HEK293T (cell line): ENCODE results near the gene RHBDD1.
"Not testable (repeated sequence)": the region's sequence is repeated elsewhere in the genome, so short reads cannot be mapped to it uniquely, and the experiment has no call there.

Experiments
- CTCF ChIA-PET: fragments of 350-600 bp; formaldehyde crosslinking; extraction: SDS; loops from one replicate; lab custom pipeline; 2021; ENCODE audit warnings: antibody characterized with exemption, inconsistent platforms; lab: Yijun Ruan, JAX
- POLR2A ChIA-PET: fragments of 350-600 bp; formaldehyde crosslinking; extraction: SDS; loops from one replicate; lab custom pipeline; 2020; ENCODE audit warnings: antibody characterized with exemption, inconsistent platforms; lab: Yijun Ruan, JAX
- DNase-seq: peaks from one replicate; pipeline ENCODE4 v3.0.0; 2012; ENCODE audit warnings: mixed read lengths; ENCODE audit errors: extremely low spot score
- ARNT ChIP-seq: fragments of 450-650 bp; IDR thresholded peaks from 2 replicates; pipeline ENCODE4 v1.6.1; 2017; ENCODE audit warnings: mild to moderate bottlenecking
- BHLHE40 ChIP-seq: fragments of 450-650 bp; IDR thresholded peaks from 2 replicates; pipeline ENCODE4 v1.6.1; 2016; ENCODE audit warnings: mild to moderate bottlenecking, moderate library complexity, borderline replicate concordance
- CTBP1 ChIP-seq: fragments of 450-650 bp; IDR thresholded peaks from 2 replicates; pipeline ENCODE4 v1.6.1; 2016; ENCODE audit warnings: borderline replicate concordance
- ELF4 ChIP-seq: fragments of 450-650 bp; IDR thresholded peaks from 2 replicates; pipeline ENCODE4 v1.6.1; 2017; ENCODE audit warnings: antibody characterized with exemption
- FOXA1 ChIP-seq: fragments of 450-650 bp; IDR thresholded peaks from 2 replicates; pipeline ENCODE4 v1.6.1; 2016; ENCODE audit warnings: mild to moderate bottlenecking
- FOXK2 ChIP-seq: fragments of 450-650 bp; IDR thresholded peaks from 2 replicates; pipeline ENCODE4 v1.6.1; 2016; ENCODE audit warnings: mild to moderate bottlenecking
- FOXM1 ChIP-seq: fragments of 450-650 bp; IDR thresholded peaks from 2 replicates; pipeline ENCODE4 v1.6.1; 2017; ENCODE audit warnings: mild to moderate bottlenecking, borderline replicate concordance
- HDGF ChIP-seq: fragments of 450-650 bp; IDR thresholded peaks from 2 replicates; pipeline ENCODE4 v1.6.1; 2017; ENCODE audit warnings: antibody characterized with exemption, borderline replicate concordance
- L3MBTL2 ChIP-seq: fragments of 450-650 bp; conservative IDR thresholded peaks from 2 replicates; pipeline ENCODE4 v1.6.1; 2016; ENCODE audit warnings: mild to moderate bottlenecking
- LEF1 ChIP-seq: fragments of 450-650 bp; IDR thresholded peaks from 2 replicates; pipeline ENCODE4 v1.6.1; 2017; ENCODE audit warnings: mild to moderate bottlenecking, borderline replicate concordance
- NFRKB ChIP-seq: fragments of 450-650 bp; IDR thresholded peaks from 2 replicates; pipeline ENCODE4 v1.6.1; 2016; ENCODE audit warnings: mild to moderate bottlenecking, moderate library complexity
- SP1 ChIP-seq: fragments of 450-650 bp; IDR thresholded peaks from 2 replicates; pipeline ENCODE4 v1.6.1; 2017
- SUZ12 ChIP-seq: fragments of 450-650 bp; IDR thresholded peaks from 2 replicates; pipeline ENCODE4 v1.6.1; 2016; ENCODE audit warnings: mild to moderate bottlenecking
- TARDBP ChIP-seq: fragments of 450-650 bp; IDR thresholded peaks from 2 replicates; pipeline ENCODE4 v1.6.1; 2016
- ZNF384 ChIP-seq: fragments of 450-650 bp; IDR thresholded peaks from 2 replicates; pipeline ENCODE4 v1.6.1; 2016
- TF ChIP-seq, protein P1 (sequence below): fragments of 450-650 bp; IDR thresholded peaks from 2 replicates; pipeline ENCODE4 v1.6.1; 2016

The RHBDD1 gene

GRCh38 chr2:226838722-226839121 is 2.9 kb downstream of the RHBDD1 start:
- no peak for DNase-seq
- CTCF ChIA-PET: no interaction called here
- TF ChIP-seq LEF1 (no peak), BHLHE40 (no peak), ELF4 (no peak), FOXM1 (no peak), CTBP1 (no peak), NFRKB (no peak), HDGF (no peak), ZNF384 (no peak), FOXK2 (no peak), FOXA1 (no peak)
- POLR2A ChIA-PET: no interaction called here

DNA sequence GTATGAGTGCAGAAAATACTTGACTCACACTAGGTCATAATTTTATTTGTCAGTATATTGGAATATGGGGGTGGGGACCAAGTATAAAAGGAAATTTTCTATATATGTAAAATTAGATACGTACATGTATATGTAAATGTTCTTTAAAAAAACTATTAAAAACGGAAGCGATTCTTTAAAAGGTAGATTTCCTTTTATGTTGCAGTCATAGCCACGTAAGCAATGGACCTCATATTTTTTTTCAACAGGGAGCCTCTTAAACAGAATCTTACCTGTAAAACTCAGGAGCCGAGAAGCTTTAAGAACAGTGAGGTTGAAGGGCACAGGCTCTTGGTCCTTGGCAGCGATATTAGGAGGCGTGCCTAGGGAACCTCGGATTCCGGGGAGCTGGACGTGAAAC is 3.3 kb downstream of the RHBDD1 start:
- TF ChIP-seq HDGF: no peak
- TF ChIP-seq, protein P1, sequence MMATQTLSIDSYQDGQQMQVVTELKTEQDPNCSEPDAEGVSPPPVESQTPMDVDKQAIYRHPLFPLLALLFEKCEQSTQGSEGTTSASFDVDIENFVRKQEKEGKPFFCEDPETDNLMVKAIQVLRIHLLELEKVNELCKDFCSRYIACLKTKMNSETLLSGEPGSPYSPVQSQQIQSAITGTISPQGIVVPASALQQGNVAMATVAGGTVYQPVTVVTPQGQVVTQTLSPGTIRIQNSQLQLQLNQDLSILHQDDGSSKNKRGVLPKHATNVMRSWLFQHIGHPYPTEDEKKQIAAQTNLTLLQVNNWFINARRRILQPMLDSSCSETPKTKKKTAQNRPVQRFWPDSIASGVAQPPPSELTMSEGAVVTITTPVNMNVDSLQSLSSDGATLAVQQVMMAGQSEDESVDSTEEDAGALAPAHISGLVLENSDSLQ: no peak
- no peak for TF ChIP-seq SUZ12
- no peak for TF ChIP-seq NFRKB
- TF ChIP-seq L3MBTL2: no peak
- no peak for TF ChIP-seq SP1
- TF ChIP-seq BHLHE40: no peak
- ChIA-PET POLR2A (no interaction called here), CTCF (no interaction called here)
- no peak for DNase-seq

- TF ChIP-seq ARNT: no peak
- no peak for DNase-seq
- ChIA-PET CTCF (no interaction called here), POLR2A (no interaction called here)
Observed at GRCh38 chr2:226839951-226840350, 4.1 kb downstream of the RHBDD1 start.

GRCh38 chr2:226843001-226843400 is 7.1 kb downstream of the RHBDD1 start:
- POLR2A ChIA-PET, DNase-seq, CTCF ChIA-PET: not testable (repeated sequence)

DNA sequence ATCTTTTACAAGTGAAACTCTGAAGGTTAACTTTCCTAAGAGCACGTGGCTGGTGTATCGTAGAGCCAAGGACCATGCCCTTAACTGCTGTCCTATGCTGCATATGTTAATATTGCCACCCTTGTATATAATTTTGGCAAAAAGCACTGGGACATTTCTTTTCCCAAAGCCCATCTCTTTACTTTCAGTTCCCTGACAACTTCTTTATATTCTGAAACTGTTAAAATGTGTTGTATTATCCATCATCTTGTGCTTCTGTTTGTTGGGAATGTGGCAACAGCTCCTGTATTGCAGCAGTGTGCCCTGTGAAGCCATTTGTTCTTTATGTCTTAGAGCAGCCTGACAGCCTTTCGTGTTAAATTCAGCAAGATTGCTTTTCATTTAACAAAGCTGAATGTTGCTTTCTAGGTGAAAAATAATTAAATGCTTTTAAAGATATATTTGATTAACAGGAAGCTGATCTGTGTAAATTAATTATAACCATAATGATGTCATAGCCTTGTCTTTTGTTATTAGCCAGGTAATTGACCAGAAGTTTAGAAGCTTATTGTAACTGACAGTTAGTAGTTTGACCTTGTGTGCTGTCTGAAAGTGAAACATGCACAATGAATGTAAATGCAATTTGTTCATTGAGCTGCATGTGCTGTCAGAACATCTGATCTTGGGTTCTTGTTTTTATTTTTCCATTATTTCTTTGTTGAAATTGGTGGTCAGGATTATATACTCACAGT is 9.7 kb downstream of the RHBDD1 start:
- DNase-seq: no peak
- ChIA-PET POLR2A (no interaction called here), CTCF (no interaction called here)
- TF ChIP-seq, protein P1: no peak
- TF ChIP-seq CTBP1: no peak

DNA sequence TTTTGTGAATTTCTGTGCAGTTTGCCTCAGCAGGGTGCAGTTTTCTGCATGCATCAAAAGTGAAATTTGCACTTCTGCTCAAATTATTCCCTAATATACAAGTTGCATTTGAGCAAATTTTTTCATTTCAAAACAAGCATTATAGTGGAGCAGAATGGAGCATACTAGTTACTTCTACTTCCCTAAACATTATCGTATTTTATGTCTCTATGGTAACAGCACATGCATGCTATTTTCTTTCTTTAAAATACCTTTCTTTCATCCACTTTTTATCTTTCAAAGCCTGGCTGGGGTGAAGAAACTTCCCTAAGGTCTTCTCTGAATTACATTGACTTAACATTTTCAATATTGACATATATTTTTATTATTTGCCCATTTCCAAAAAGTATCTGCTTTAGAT is 11.2 kb downstream of the RHBDD1 start:
- ChIA-PET POLR2A (no interaction called here), CTCF (no interaction called here)

DNA sequence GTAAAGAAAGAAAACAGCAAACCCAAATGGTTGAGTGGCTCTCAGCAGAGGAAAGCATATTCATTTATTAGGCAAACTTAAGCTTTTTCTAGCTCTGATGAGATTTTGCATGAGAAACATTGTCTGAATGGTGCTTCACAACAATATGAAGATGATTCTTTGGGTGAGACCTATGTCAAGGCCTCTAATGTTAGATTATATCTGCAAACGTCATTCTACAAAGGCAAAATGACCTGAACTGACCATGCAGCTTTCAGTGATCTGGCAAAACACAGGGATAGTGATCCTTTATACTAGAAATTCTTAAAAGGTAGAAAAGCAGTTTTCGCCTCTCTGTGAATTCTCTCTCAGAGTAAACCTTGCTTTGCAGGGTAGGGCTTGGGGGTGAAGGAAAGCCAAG is 11.7 kb downstream of the RHBDD1 start:
- DNase-seq: no peak
- ChIA-PET POLR2A (no interaction called here), CTCF (no interaction called here)
- TF ChIP-seq ZNF384 (no peak), LEF1 (no peak), L3MBTL2 (no peak), CTBP1 (no peak), TARDBP (no peak), FOXK2 (no peak), ARNT (no peak), HDGF (no peak), NFRKB (no peak), SP1 (no peak), BHLHE40 (no peak), FOXA1 (no peak), SUZ12 (no peak)
- TF ChIP-seq, protein P1: no peak

More for the DNA sequence above, 11.2 kb downstream of the RHBDD1 start:
- TF ChIP-seq BHLHE40 (no peak), FOXA1 (no peak), L3MBTL2 (no peak), CTBP1 (no peak), LEF1 (no peak), ARNT (no peak), SP1 (no peak), NFRKB (no peak), ELF4 (no peak), ZNF384 (no peak), HDGF (no peak), FOXK2 (no peak), TARDBP (no peak), FOXM1 (no peak)
- TF ChIP-seq, protein P1: no peak
- DNase-seq: no peak
